Mesendoderm (in vitro differentiated cells): ENCODE results near the gene TMEM178B.

Experiments used
- DNase-seq: peaks from one replicate; pipeline ENCODE4 v3.0.0; 2013
- H2AK5ac ChIP-seq: 2 replicates; pipeline ENCODE4 v1.6.1; 2013; ENCODE audit warnings: low read length, inconsistent platforms
- H2BK120ac ChIP-seq: 2 replicates; pipeline ENCODE4 v1.6.1; 2013; ENCODE audit warnings: low read depth, mild to moderate bottlenecking, low read length, moderate library complexity, mixed read lengths
- H2BK15ac ChIP-seq: replicated peaks from 2 replicates; pipeline ENCODE4 v1.6.1; 2013; ENCODE audit warnings: low read depth, mild to moderate bottlenecking, moderate library complexity
- H2BK5ac ChIP-seq: 2 replicates; pipeline ENCODE4 v1.6.1; 2013; ENCODE audit warnings: low read length, inconsistent platforms
- H3K18ac ChIP-seq: 2 replicates; pipeline ENCODE4 v1.6.1; 2013; ENCODE audit warnings: mild to moderate bottlenecking, low read length, mixed read lengths
- H3K23ac ChIP-seq: one replicate; pipeline ENCODE4 v1.6.1; 2013; ENCODE audit warnings: low read length
- H3K27ac ChIP-seq: 2 replicates; pipeline ENCODE4 v1.5.1; 2013; ENCODE audit warnings: low read depth, mild to moderate bottlenecking, inconsistent platforms, low read length, moderate library complexity
- H3K27me3 ChIP-seq: 2 replicates; pipeline ENCODE4 v1.6.1; 2013; ENCODE audit warnings: low read length, control low read depth, mild to moderate bottlenecking, inconsistent platforms; ENCODE audit not compliant: insufficient read depth, poor library complexity
- H3K36me3 ChIP-seq: 2 replicates; pipeline ENCODE4 v1.6.1; 2013; ENCODE audit warnings: low read length, inconsistent platforms; ENCODE audit not compliant: control insufficient read depth, insufficient read depth
- H3K4ac ChIP-seq: one replicate; pipeline ENCODE4 v1.6.1; 2013; ENCODE audit warnings: low read depth, mild to moderate bottlenecking, low read length, moderate library complexity
- H3K4me1 ChIP-seq: 2 replicates; pipeline ENCODE4 v1.6.1; 2013; ENCODE audit warnings: low read depth, low read length, inconsistent platforms; ENCODE audit not compliant: control insufficient read depth
- H3K4me2 ChIP-seq: 2 replicates; pipeline ENCODE4 v1.6.1; 2013; ENCODE audit warnings: low read length
- H3K4me3 ChIP-seq: 2 replicates; pipeline ENCODE4 v1.5.1; 2013; ENCODE audit warnings: mild to moderate bottlenecking, low read length
- H3K56ac ChIP-seq: one replicate; pipeline ENCODE4 v1.6.1; 2013; ENCODE audit warnings: low read length
- H3K79me1 ChIP-seq: 2 replicates; pipeline ENCODE4 v1.6.1; 2013; ENCODE audit warnings: low read length, inconsistent platforms
- H3K79me2 ChIP-seq: 2 replicates; pipeline ENCODE4 v1.6.1; 2013; ENCODE audit warnings: mild to moderate bottlenecking, low read length; ENCODE audit not compliant: control insufficient read depth, insufficient read depth
- H3K9ac ChIP-seq: 2 replicates; pipeline ENCODE4 v1.6.1; 2013; ENCODE audit warnings: low read length, inconsistent platforms
- H4K5ac ChIP-seq: one replicate; pipeline ENCODE4 v1.6.1; 2013; ENCODE audit warnings: low read length
- H4K8ac ChIP-seq: one replicate; pipeline ENCODE4 v1.6.1; 2013; ENCODE audit warnings: low read depth, mild to moderate bottlenecking, control low read depth, low read length, moderate library complexity
- WGBS: extraction: QIAGEN DNeasy Blood & Tissue Kit; methylation state at CpG from one replicate; pipeline ENCODE4 v1.1.7; 2013; ENCODE audit warnings: low lambda C conversion rate, missing lambda C conversion rate; ENCODE audit not compliant: insufficient coverage; ENCODE audit errors: extremely low coverage; 5-methylcytosine and 5-hydroxymethylcytosine counted together

TMEM178B gene

GRCh38 chr7:141243368-141243767, 169.5 kb downstream of the TMEM178B start:
- H4K5ac ChIP-seq: no peak overlapping the region
- H3K36me3 ChIP-seq: no peaks in the 10 kb centered on the region
- no peak overlapping the region for H3K4me3 ChIP-seq
- no peak overlapping the region for H2AK5ac ChIP-seq
- no peak overlapping the region for H3K18ac ChIP-seq
- no peaks in the 10 kb centered on the region for H3K79me1 ChIP-seq
- no peak overlapping the region for H2BK15ac ChIP-seq
- no peak overlapping the region for H2BK5ac ChIP-seq
- H3K4me1 ChIP-seq: no peaks in the 10 kb centered on the region
- no peak overlapping the region for H3K56ac ChIP-seq
- no peaks in the 10 kb centered on the region for H3K79me2 ChIP-seq
- DNase-seq: no peak
- no peak overlapping the region for H3K4ac ChIP-seq
- no peaks in the 10 kb centered on the region for H3K27me3 ChIP-seq
- no peak overlapping the region for H2BK120ac ChIP-seq
- no peak overlapping the region for H3K4me2 ChIP-seq
- WGBS: no CpG with 5 or more reads among the region's 8 CpGs
- H4K8ac ChIP-seq: no peak overlapping the region
- no peak overlapping the region for H3K27ac ChIP-seq
- H3K23ac ChIP-seq: no peak overlapping the region
- H3K9ac ChIP-seq: no peak overlapping the region

GRCh38 chr7:141244435-141244834, 170.6 kb downstream of the TMEM178B start:
- H2BK120ac ChIP-seq: no peak overlapping the region
- no peak overlapping the region for H2AK5ac ChIP-seq
- H3K79me1 ChIP-seq: no peaks in the 10 kb centered on the region
- no peak overlapping the region for H3K23ac ChIP-seq
- no peak overlapping the region for H4K5ac ChIP-seq
- no CpG with 5 or more reads among the region's 6 CpGs for WGBS
- H3K9ac ChIP-seq: no peak overlapping the region
- no peak overlapping the region for H3K4me3 ChIP-seq
- H3K27ac ChIP-seq: no peak overlapping the region
- no peak overlapping the region for H3K4me2 ChIP-seq
- H3K27me3 ChIP-seq: no peaks in the 10 kb centered on the region
- no peak overlapping the region for H2BK15ac ChIP-seq
- H3K79me2 ChIP-seq: no peaks in the 10 kb centered on the region
- no peak overlapping the region for H4K8ac ChIP-seq
- no peak overlapping the region for H3K18ac ChIP-seq
- DNase-seq: no peak
- H3K4ac ChIP-seq: no peak overlapping the region
- no peaks in the 10 kb centered on the region for H3K4me1 ChIP-seq
- no peaks in the 10 kb centered on the region for H3K36me3 ChIP-seq
- no peak overlapping the region for H2BK5ac ChIP-seq
- H3K56ac ChIP-seq: no peak overlapping the region

- Histone ChIP-seq H2BK120ac (no peak overlapping the region), H3K18ac (no peak overlapping the region), H4K5ac (no peak overlapping the region), H3K4ac (no peak overlapping the region), H3K27ac (no peak overlapping the region), H2BK15ac (no peak overlapping the region), H3K4me1 (no peaks in the 10 kb centered on the region), H2AK5ac (no peak overlapping the region), H2BK5ac (no peak overlapping the region), H3K23ac (no peak overlapping the region), H3K4me3 (no peak overlapping the region), H3K27me3 (no peaks in the 10 kb centered on the region), H3K56ac (no peak overlapping the region), H4K8ac (no peak overlapping the region), H3K79me2 (no peaks in the 10 kb centered on the region), H3K79me1 (no peaks in the 10 kb centered on the region), H3K9ac (no peak overlapping the region), H3K36me3 (no peaks in the 10 kb centered on the region), H3K4me2 (no peak overlapping the region)
- WGBS: 100% methylated on average over 2 of the region's 6 CpGs
- DNase-seq: no peak
These were observed 172.6 kb downstream of the TMEM178B start for GRCh38 chr7:141246426-141246825.

- no peak overlapping the region for H3K4me3 ChIP-seq
- no peak overlapping the region for H2BK5ac ChIP-seq
- no peak overlapping the region for H3K56ac ChIP-seq
- H3K36me3 ChIP-seq: no peaks in the 10 kb centered on the region
- H3K23ac ChIP-seq: no peak overlapping the region
- no peak overlapping the region for H2BK15ac ChIP-seq
- H3K79me1 ChIP-seq: no peaks in the 10 kb centered on the region
- no peaks in the 10 kb centered on the region for H3K79me2 ChIP-seq
- no CpG with 5 or more reads among the region's 1 CpG for WGBS
- no peak overlapping the region for H3K4me2 ChIP-seq
- no peak overlapping the region for H2AK5ac ChIP-seq
- no peak overlapping the region for H2BK120ac ChIP-seq
- H3K27ac ChIP-seq: no peak overlapping the region
- H3K18ac ChIP-seq: no peak overlapping the region
- H3K9ac ChIP-seq: no peak overlapping the region
- no peak overlapping the region for H4K8ac ChIP-seq
- H4K5ac ChIP-seq: no peak overlapping the region
- H3K4me1 ChIP-seq: no peaks in the 10 kb centered on the region
- no peaks in the 10 kb centered on the region for H3K27me3 ChIP-seq
- no peak for DNase-seq
- no peak overlapping the region for H3K4ac ChIP-seq
These were observed 177.3 kb downstream of the TMEM178B start for GRCh38 chr7:141251180-141251579.

- Histone ChIP-seq H3K4ac (no peak overlapping the region), H3K4me2 (no peak overlapping the region), H3K56ac (no peak overlapping the region), H2BK120ac (no peak overlapping the region), H3K27ac (no peak overlapping the region), H3K27me3 (no peaks in the 10 kb centered on the region), H3K4me3 (no peak overlapping the region), H2AK5ac (no peak overlapping the region), H3K18ac (no peak overlapping the region), H3K36me3 (no peaks in the 10 kb centered on the region), H4K5ac (no peak overlapping the region), H2BK5ac (no peak overlapping the region), H3K23ac (no peak overlapping the region), H4K8ac (no peak overlapping the region), H3K79me2 (no peaks in the 10 kb centered on the region), H3K9ac (no peak overlapping the region), H3K4me1 (no peaks in the 10 kb centered on the region), H2BK15ac (no peak overlapping the region), H3K79me1 (no peaks in the 10 kb centered on the region)
- DNase-seq: no peak
- no CpG with 5 or more reads among the region's 2 CpGs for WGBS
These were observed 178.1 kb downstream of the TMEM178B start for GRCh38 chr7:141251957-141252356.

- no peak overlapping the region for H2AK5ac ChIP-seq
- no peak overlapping the region for H3K23ac ChIP-seq
- H3K9ac ChIP-seq: no peak overlapping the region
- H3K36me3 ChIP-seq: no peaks in the 10 kb centered on the region
- no peaks in the 10 kb centered on the region for H3K27me3 ChIP-seq
- H3K56ac ChIP-seq: no peak overlapping the region
- H3K27ac ChIP-seq: no peak overlapping the region
- no peak overlapping the region for H2BK5ac ChIP-seq
- no peak overlapping the region for H4K5ac ChIP-seq
- no peak overlapping the region for H3K4me3 ChIP-seq
- H2BK120ac ChIP-seq: no peak overlapping the region
- no peaks in the 10 kb centered on the region for H3K4me1 ChIP-seq
- no peak overlapping the region for H3K18ac ChIP-seq
- no peaks in the 10 kb centered on the region for H3K79me1 ChIP-seq
- WGBS: no CpG with 5 or more reads among the region's 2 CpGs
- H3K4me2 ChIP-seq: no peak overlapping the region
- no peaks in the 10 kb centered on the region for H3K79me2 ChIP-seq
- no peak for DNase-seq
- no peak overlapping the region for H4K8ac ChIP-seq
- no peak overlapping the region for H3K4ac ChIP-seq
- H2BK15ac ChIP-seq: no peak overlapping the region
These were observed 183.7 kb downstream of the TMEM178B start for GRCh38 chr7:141257597-141257996.
